Gastroesophageal sphincter (tissue), 4 donors: ENCODE results near the gene FAM163A. TPM values are rescaled to one million over a fixed set of nuclear protein-coding genes. Genes with fewer than 3 reads are reported as not detected.

Experiments
- ATAC-seq: fragments of 150-250 bp; one replicate; pipeline ENCODE4 v1.9.1; 2016; ENCODE audit warnings: mild to moderate bottlenecking, moderate library complexity
- H3K27ac ChIP-seq, 4 donors: fragments of 200-600 bp; sonication (generic) in 3 of 4; 1 replicate in 3 of 4; 2 replicates in 1 of 4; pipeline ENCODE4 v1.5.1; 2016 to 2019
- H3K27me3 ChIP-seq: fragments of 200-600 bp; sonication (generic); one replicate; pipeline ENCODE4 v1.5.1; 2019
- H3K36me3 ChIP-seq, 2 donors: fragments of 200-600 bp; sonication (generic); one replicate each; pipeline ENCODE4 v1.5.1; 2019; ENCODE audit warnings: control low read depth in 1 of 2
- H3K4me1 ChIP-seq, 3 donors: fragments of 200-600 bp; sonication (generic); 1 replicate in 2 of 3; 2 replicates in 1 of 3; pipeline ENCODE4 v1.5.1; 2016 to 2019; ENCODE audit warnings: control low read depth in 2 of 3
- H3K4me3 ChIP-seq, 2 donors: fragments of 200-600 bp; sonication (generic); one replicate each; pipeline ENCODE4 v1.5.1; 2019; ENCODE audit warnings: mild to moderate bottlenecking in 1 of 2, moderate library complexity in 1 of 2
- H3K9me3 ChIP-seq, 3 donors: fragments of 200-600 bp; sonication (generic); one replicate each; pipeline ENCODE4 v1.5.1; 2017 to 2019; ENCODE audit warnings: control low read depth in 2 of 3
- EP300 ChIP-seq: sonication (generic); formaldehyde crosslinking; IDR thresholded peaks from one replicate; pipeline ENCODE4 v1.6.1; 2017; ENCODE audit warnings: antibody characterized with exemption, mild to moderate bottlenecking
- POLR2A ChIP-seq, 2 donors: fragments of 450-650 bp; IDR thresholded peaks; one replicate each; pipeline ENCODE4 v1.6.1; 2017; ENCODE audit warnings: antibody characterized with exemption in 2 of 2, mild to moderate bottlenecking in 2 of 2, moderate library complexity in 1 of 2
- POLR2AphosphoS5 ChIP-seq: sonication (generic); formaldehyde crosslinking; IDR thresholded peaks from one replicate; pipeline ENCODE4 v1.6.1; 2017; ENCODE audit warnings: antibody characterized with exemption
- WGBS, 2 donors: methylation state at CpG; one replicate each; pipeline ENCODE4 v1.1.5; 2018; ENCODE audit warnings: low coverage in 1 of 2; 5-methylcytosine and 5-hydroxymethylcytosine counted together
- total RNA-seq, 4 donors: library from RNA; depleted of rRNA; stranded (reverse); fragments of >200 nt; gene quantifications; one replicate each; pipeline ENCODE4 v1.1.0, GENCODE V29; 2016
- TF ChIP-seq, protein P1 (sequence below), 4 experiments: fragments of 200-600 bp in 2 of 4; fragments of 450-650 bp in 2 of 4; sonication (generic) in 1 of 4; IDR thresholded peaks; one replicate each; pipeline ENCODE4 v1.5.1; 2017 to 2019; ENCODE audit warnings: antibody characterized with exemption in 4 of 4, mild to moderate bottlenecking in 2 of 4, moderate library complexity in 2 of 4

FAM163A gene
- total RNA-seq, 4 donors from 2014 or later: 0.19 to 0.67 TPM; not detected in 2

DNA sequence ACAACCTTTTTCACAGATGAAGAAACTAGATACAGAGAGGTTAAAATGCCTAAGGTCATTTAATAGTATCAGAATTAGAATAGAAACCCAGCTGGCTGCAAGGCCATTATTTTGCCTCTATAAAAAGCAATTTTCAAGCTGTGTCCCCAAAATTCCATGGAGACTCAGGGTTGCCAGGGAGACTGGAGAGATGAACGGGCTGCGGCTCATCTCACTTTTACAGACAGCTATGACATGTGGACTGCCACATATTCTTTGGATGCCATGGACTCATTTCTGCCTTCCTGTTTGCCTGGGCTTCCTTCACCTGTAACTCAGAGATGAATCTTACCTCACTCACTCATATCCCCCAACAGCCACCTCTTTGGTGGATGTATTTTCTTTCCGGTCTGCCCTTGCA, 117.6 kb downstream of the FAM163A start:
- 69 to 70% methylated on average over 2 to 3 of the region's 3 CpGs for WGBS, 2 donors
- no peak for ATAC-seq
- no peaks in the 10 kb centered on the region for H3K9me3 ChIP-seq
- peaks cover 0 to 56% of the 10 kb centered on the region in 2 donors for H3K36me3 ChIP-seq
- no peak overlapping the region for H3K27ac ChIP-seq
- H3K4me1 ChIP-seq: no peaks in the 10 kb centered on the region
- no peaks in the 10 kb centered on the region for H3K27me3 ChIP-seq
- TF ChIP-seq, protein P1, sequence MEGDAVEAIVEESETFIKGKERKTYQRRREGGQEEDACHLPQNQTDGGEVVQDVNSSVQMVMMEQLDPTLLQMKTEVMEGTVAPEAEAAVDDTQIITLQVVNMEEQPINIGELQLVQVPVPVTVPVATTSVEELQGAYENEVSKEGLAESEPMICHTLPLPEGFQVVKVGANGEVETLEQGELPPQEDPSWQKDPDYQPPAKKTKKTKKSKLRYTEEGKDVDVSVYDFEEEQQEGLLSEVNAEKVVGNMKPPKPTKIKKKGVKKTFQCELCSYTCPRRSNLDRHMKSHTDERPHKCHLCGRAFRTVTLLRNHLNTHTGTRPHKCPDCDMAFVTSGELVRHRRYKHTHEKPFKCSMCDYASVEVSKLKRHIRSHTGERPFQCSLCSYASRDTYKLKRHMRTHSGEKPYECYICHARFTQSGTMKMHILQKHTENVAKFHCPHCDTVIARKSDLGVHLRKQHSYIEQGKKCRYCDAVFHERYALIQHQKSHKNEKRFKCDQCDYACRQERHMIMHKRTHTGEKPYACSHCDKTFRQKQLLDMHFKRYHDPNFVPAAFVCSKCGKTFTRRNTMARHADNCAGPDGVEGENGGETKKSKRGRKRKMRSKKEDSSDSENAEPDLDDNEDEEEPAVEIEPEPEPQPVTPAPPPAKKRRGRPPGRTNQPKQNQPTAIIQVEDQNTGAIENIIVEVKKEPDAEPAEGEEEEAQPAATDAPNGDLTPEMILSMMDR (IDR thresholded peaks at IDR 0.05): no peak
- no peak for TF ChIP-seq EP300
- no peak for TF ChIP-seq POLR2AphosphoS5
- no peak for TF ChIP-seq POLR2A (IDR thresholded peaks at IDR 0.05)
- H3K4me3 ChIP-seq: no peak overlapping the region

DNA sequence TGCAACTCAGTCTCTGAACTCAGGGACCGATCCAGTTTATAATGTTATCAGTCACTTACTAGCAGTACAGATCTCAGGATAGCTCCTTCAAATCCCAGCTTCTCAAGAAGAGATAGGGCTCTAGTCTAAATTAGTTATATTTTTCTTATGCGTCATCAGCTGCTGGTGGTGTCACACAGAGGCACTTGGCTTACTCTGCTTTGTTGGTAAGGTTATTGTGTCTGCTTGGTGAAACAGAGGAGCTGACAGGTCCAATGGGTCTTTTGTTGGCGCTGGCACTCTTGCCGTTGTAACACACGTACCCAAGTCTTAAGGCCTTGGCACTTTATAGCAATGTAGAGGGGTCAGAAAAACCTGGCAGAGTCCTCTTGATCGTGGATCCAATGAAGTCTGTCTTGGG, 122.3 kb downstream of the FAM163A start:
- Histone ChIP-seq H3K9me3 (no peaks in the 10 kb centered on the region), H3K4me1 (peaks cover 0 to 11% (median 0%) of the 10 kb centered on the region in 3 donors), H3K27me3 (no peaks in the 10 kb centered on the region), H3K36me3 (peaks cover 0 to 73% of the 10 kb centered on the region in 2 donors), H3K4me3 (no peak overlapping the region), H3K27ac (no peak overlapping the region)
- TF ChIP-seq, protein P1 (IDR thresholded peaks at IDR 0.05): no peak
- TF ChIP-seq POLR2AphosphoS5: no peak
- no peak for TF ChIP-seq EP300
- no peak for TF ChIP-seq POLR2A (IDR thresholded peaks at IDR 0.05)
- ATAC-seq: no peak
- WGBS, 2 donors: 82 to 100% methylated on average over 1 to 3 of the region's 6 CpGs

Other genes starting within 250 kb of the FAM163A start
- not detected for gene NPHS2, start 167.3 kb upstream of the FAM163A start, total RNA-seq
- gene TDRD5, start 151.5 kb upstream of the FAM163A start, total RNA-seq: under 1 TPM in 3 of 4 donors, not detected in 1; 0.13 to 0.27 (median 0.16) TPM
- gene TOR1AIP2, start 134.5 kb downstream of the FAM163A start, total RNA-seq: 10 to 100 TPM; 61.5 to 73.8 (median 68.0) TPM
- 100 to 1,000 TPM; 132 to 162 (median 141) TPM for gene TOR1AIP1, start 139.0 kb downstream of the FAM163A start, total RNA-seq
- gene CEP350, start 211.5 kb downstream of the FAM163A start, total RNA-seq: 10 to 100 TPM; 74.4 to 89.0 (median 82.0) TPM